Spleen (tissue), 7 donors: ENCODE measurements around the gene SHOX.

Experiments used
- POLR2A ChIP-seq, 3 donors: fragments of 450-650 bp; IDR thresholded peaks; one replicate each; pipeline ENCODE4 v1.5.1; 2017; ENCODE audit warnings: antibody characterized with exemption in 3 of 3, mild to moderate bottlenecking in 1 of 3
- TF ChIP-seq, protein P1 (sequence below), 11 experiments: fragments of 200-600 bp in 7 of 11; fragments of 450-650 bp in 4 of 11; sonication (generic) in 4 of 11; IDR thresholded peaks in 8 of 11; conservative IDR thresholded peaks in 3 of 11; 1 replicate in 7 of 11; 2 replicates in 4 of 11; pipeline versions ENCODE4 v1.4.0 to v1.8.0; 2016 to 2021; ENCODE audit warnings: antibody characterized with exemption in 11 of 11, inconsistent platforms in 4 of 11, mild to moderate bottlenecking in 1 of 11
- donor health status: DM: no; HTN: no; CAD: no; lungs with moderate emphysema.
- donor health status: DM: no; HTN: no; CAD: no.
- donor health status: DM: no; HTN: no; CAD: no.

DNA sequence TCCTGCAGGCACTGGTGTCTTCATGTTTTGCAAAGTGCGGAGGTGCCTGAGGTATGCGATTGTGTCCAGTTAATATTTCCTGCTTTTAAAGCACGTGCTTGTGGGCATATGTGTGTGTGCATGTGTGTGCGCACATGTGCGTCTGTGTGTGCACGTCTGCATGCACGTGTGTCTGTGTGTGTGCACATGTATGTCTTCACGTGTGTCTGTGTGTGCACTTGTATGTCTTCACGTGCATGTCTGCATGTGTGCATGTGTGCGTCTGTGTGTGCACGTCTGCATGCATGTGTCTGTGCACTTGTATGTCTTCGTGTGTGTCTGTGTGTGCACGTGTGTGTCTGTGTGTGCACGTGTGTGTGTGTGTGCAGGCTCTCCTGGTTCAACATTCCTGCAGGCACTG, 49.5 kb downstream of the SHOX start:
- TF ChIP-seq, protein P1, sequence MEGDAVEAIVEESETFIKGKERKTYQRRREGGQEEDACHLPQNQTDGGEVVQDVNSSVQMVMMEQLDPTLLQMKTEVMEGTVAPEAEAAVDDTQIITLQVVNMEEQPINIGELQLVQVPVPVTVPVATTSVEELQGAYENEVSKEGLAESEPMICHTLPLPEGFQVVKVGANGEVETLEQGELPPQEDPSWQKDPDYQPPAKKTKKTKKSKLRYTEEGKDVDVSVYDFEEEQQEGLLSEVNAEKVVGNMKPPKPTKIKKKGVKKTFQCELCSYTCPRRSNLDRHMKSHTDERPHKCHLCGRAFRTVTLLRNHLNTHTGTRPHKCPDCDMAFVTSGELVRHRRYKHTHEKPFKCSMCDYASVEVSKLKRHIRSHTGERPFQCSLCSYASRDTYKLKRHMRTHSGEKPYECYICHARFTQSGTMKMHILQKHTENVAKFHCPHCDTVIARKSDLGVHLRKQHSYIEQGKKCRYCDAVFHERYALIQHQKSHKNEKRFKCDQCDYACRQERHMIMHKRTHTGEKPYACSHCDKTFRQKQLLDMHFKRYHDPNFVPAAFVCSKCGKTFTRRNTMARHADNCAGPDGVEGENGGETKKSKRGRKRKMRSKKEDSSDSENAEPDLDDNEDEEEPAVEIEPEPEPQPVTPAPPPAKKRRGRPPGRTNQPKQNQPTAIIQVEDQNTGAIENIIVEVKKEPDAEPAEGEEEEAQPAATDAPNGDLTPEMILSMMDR (IDR thresholded peaks at IDR 0.05 in 8 of 11, conservative IDR thresholded peaks at IDR 0.05 in 3 of 11) = no peak
- TF ChIP-seq POLR2A (IDR thresholded peaks at IDR 0.05) = no peak
